Panc1 (cell line): ENCODE measurements around the gene MRPL41. TPM values are rescaled to one million over a fixed set of nuclear protein-coding genes. Genes with fewer than 3 reads are reported as not detected.

Experiments used
- ATAC-seq: fragments of 200-7000 bp; cut with Tn5 transposase; 2 replicates; pipeline ENCODE4 v1.9.1; 2020; ENCODE audit warnings: mild to moderate bottlenecking, moderate library complexity
- BruUV-seq: library from RNA; stranded (reverse); fragments of 400-500 nt; replicated peaks from 2 replicates; lab custom pipeline; 2021; lab: Mats Ljungman, UMichigan
- CTCF ChIA-PET: fragments of 300-600 bp; sonication (Branson Sonifier 250); formaldehyde crosslinking; loops from one replicate; lab custom pipeline; 2022; ENCODE audit warnings: antibody characterized with exemption; lab: Charles Lee
- POLR2A ChIA-PET: fragments of 300-600 bp; sonication (Branson Sonifier 250); formaldehyde crosslinking; loops from one replicate; lab custom pipeline; 2022; ENCODE audit warnings: antibody characterized with exemption; lab: Charles Lee
- DNase-seq: peaks from one replicate; pipeline ENCODE4 v3.0.0-alpha.2; 2010; ENCODE audit warnings: low read depth, low spot score
- H3K27ac ChIP-seq: 2 replicates; pipeline ENCODE4 v1.5.1; 2011; ENCODE audit warnings: mild to moderate bottlenecking, low read length, inconsistent platforms
- H3K27me3 ChIP-seq: fragments of 200-500 bp; sonication (Bioruptor generic); 2 replicates; pipeline ENCODE4 v1.6.0; 2014; ENCODE audit warnings: low read length, inconsistent platforms; ENCODE audit not compliant: control insufficient read depth, insufficient read depth
- H3K36me3 ChIP-seq: fragments of 200-500 bp; sonication (Bioruptor generic); 2 replicates; pipeline ENCODE4 v1.5.1; 2014; ENCODE audit warnings: inconsistent platforms, mild to moderate bottlenecking, low read length, moderate library complexity; ENCODE audit not compliant: control insufficient read depth, insufficient read depth
- H3K4me1 ChIP-seq: 2 replicates; pipeline ENCODE4 v1.5.1; 2011; ENCODE audit warnings: inconsistent platforms, mild to moderate bottlenecking, low read length, moderate library complexity; ENCODE audit not compliant: control insufficient read depth, insufficient read depth
- H3K4me3 ChIP-seq, 2 experiments: 2 replicates each; pipeline ENCODE4 v1.5.1; 2011 to 2012; ENCODE audit warnings: low read depth in 2 of 2, low read length in 2 of 2, mild to moderate bottlenecking in 2 of 2, inconsistent platforms in 1 of 2, moderate library complexity in 1 of 2
- H3K9me3 ChIP-seq: fragments of 200-500 bp; sonication (Bioruptor generic); 2 replicates; pipeline ENCODE4 v1.5.1; 2014; ENCODE audit warnings: low read depth, mild to moderate bottlenecking, inconsistent platforms, low read length, moderate library complexity; ENCODE audit not compliant: control insufficient read depth, insufficient read depth
- POLR2AphosphoS5 ChIP-seq: IDR thresholded peaks from 2 replicates; pipeline ENCODE4 v1.6.1; 2012; ENCODE audit warnings: mild to moderate bottlenecking, low read depth, low read length, moderate library complexity
- SIN3A ChIP-seq: IDR thresholded peaks from 2 replicates; pipeline ENCODE4 v1.6.1; 2012; ENCODE audit warnings: low read depth, mild to moderate bottlenecking, low read length, moderate library complexity, borderline replicate concordance; ENCODE audit not compliant: insufficient read depth
- TCF7L2 ChIP-seq: IDR thresholded peaks from 2 replicates; pipeline ENCODE4 v1.6.1; 2011; ENCODE audit warnings: mild to moderate bottlenecking, low read depth, low read length, inconsistent platforms
- in situ Hi-C: cut with HindIII; loops from 2 replicates; pipeline ENCODE4 v1.10.0; 2016; ENCODE audit warnings: low sequenced_read_pairs, low pct_unique_long_range_greater_than_20kb
- intact Hi-C: fragments of 100-400 bp; cut with micrococcal nuclease; formaldehyde crosslinking; loops from one replicate; pipeline ENCODE4 v1.10.0; 2022; ENCODE audit not compliant: unreplicated experiment
- total RNA-seq: library from RNA; stranded (reverse); gene quantifications from one replicate; pipeline ENCODE4 v1.2.1, GENCODE V29; 2021; ENCODE audit not compliant: unreplicated experiment
- TF ChIP-seq, protein P1 (sequence below), 2 experiments: IDR thresholded peaks; 2 replicates each; pipeline ENCODE4 v1.6.1; 2011 to 2012; ENCODE audit warnings: low read depth in 2 of 2, control low read depth in 1 of 2, low read length in 1 of 2, mild to moderate bottlenecking in 1 of 2, moderate library complexity in 1 of 2; ENCODE audit not compliant: insufficient read depth in 1 of 2
- TF ChIP-seq, protein P2 (sequence below): fragments of 450-650 bp; IDR thresholded peaks from 2 replicates; pipeline ENCODE4 v1.5.1; 2017; ENCODE audit warnings: mild to moderate bottlenecking

Gene MRPL41
- total RNA-seq, 1 experiment from 2014 or later = 86.4 TPM

- TF ChIP-seq, protein P1, sequence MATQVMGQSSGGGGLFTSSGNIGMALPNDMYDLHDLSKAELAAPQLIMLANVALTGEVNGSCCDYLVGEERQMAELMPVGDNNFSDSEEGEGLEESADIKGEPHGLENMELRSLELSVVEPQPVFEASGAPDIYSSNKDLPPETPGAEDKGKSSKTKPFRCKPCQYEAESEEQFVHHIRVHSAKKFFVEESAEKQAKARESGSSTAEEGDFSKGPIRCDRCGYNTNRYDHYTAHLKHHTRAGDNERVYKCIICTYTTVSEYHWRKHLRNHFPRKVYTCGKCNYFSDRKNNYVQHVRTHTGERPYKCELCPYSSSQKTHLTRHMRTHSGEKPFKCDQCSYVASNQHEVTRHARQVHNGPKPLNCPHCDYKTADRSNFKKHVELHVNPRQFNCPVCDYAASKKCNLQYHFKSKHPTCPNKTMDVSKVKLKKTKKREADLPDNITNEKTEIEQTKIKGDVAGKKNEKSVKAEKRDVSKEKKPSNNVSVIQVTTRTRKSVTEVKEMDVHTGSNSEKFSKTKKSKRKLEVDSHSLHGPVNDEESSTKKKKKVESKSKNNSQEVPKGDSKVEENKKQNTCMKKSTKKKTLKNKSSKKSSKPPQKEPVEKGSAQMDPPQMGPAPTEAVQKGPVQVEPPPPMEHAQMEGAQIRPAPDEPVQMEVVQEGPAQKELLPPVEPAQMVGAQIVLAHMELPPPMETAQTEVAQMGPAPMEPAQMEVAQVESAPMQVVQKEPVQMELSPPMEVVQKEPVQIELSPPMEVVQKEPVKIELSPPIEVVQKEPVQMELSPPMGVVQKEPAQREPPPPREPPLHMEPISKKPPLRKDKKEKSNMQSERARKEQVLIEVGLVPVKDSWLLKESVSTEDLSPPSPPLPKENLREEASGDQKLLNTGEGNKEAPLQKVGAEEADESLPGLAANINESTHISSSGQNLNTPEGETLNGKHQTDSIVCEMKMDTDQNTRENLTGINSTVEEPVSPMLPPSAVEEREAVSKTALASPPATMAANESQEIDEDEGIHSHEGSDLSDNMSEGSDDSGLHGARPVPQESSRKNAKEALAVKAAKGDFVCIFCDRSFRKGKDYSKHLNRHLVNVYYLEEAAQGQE (IDR thresholded peaks at IDR 0.05; ENCODE audit: insufficient read depth in 1 of 2, low read depth in 2 of 2, low read length in 1 of 2) = no peak
- TF ChIP-seq, protein P2, sequence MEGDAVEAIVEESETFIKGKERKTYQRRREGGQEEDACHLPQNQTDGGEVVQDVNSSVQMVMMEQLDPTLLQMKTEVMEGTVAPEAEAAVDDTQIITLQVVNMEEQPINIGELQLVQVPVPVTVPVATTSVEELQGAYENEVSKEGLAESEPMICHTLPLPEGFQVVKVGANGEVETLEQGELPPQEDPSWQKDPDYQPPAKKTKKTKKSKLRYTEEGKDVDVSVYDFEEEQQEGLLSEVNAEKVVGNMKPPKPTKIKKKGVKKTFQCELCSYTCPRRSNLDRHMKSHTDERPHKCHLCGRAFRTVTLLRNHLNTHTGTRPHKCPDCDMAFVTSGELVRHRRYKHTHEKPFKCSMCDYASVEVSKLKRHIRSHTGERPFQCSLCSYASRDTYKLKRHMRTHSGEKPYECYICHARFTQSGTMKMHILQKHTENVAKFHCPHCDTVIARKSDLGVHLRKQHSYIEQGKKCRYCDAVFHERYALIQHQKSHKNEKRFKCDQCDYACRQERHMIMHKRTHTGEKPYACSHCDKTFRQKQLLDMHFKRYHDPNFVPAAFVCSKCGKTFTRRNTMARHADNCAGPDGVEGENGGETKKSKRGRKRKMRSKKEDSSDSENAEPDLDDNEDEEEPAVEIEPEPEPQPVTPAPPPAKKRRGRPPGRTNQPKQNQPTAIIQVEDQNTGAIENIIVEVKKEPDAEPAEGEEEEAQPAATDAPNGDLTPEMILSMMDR = no peak
- H3K27me3 ChIP-seq = no peaks in the 10 kb centered on the region
- in situ Hi-C loops (no loop called here), intact Hi-C loops (no loop called here)
- ChIA-PET CTCF (interaction anchor here (0.6 kb wide), 1 partner anchor 9 kb away, joined by 6 read pairs; no protein-coding TSS in a partner anchor), POLR2A (no interaction called here)
- no peaks in the 10 kb centered on the region; the same call in 1 of the 2 replicates for H3K36me3 ChIP-seq
- H3K27ac ChIP-seq = no peak overlapping the region
- peaks cover 3% of the 10 kb centered on the region; the same call in 1 of the 2 replicates for H3K4me1 ChIP-seq
- no peak overlapping the region for H3K4me3 ChIP-seq
- BruUV-seq = no TSS peak
- no peaks in the 10 kb centered on the region for H3K9me3 ChIP-seq
- ATAC-seq (no peak), DNase-seq (no peak)
These were observed 36.6 kb downstream of the MRPL41 start for GRCh38 chr9:137588311-137588710.

DNA sequence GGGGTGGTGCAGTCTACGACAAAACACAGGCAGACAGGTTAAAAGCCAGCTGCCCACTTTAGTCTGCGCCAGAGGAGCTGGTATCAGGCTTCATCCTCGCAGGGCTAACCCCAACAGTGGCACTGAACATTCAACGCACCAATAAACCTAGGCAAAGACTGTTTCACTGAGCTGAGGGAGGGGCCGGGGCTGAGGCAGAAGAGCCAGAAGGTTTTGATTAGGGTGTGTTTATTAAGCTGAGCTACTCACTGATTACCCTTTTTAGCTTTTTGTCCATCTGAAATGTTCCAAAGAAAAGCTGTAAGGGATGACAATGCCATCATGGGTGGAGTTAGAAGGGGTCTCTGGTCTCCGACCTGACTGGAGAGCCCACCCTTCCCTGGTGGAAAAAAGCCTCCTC, 37.2 kb downstream of the MRPL41 start:
- in situ Hi-C loops (no loop called here), intact Hi-C loops (no loop called here)
- Histone ChIP-seq H3K4me3 (peak overlapping the region; percentile 57 to 63), H3K36me3 (no peaks in the 10 kb centered on the region; the same call in 1 of the 2 replicates), H3K9me3 (no peaks in the 10 kb centered on the region), H3K27me3 (no peaks in the 10 kb centered on the region), H3K4me1 (peaks cover 3% of the 10 kb centered on the region; the same call in 1 of the 2 replicates), H3K27ac (no peak overlapping the region)
- ChIA-PET CTCF (interaction anchor here (0.6 kb wide), 1 partner anchor 10 kb away, joined by 6 read pairs; no protein-coding TSS in a partner anchor), POLR2A (no interaction called here)
- TF ChIP-seq, protein P2 = no peak
- TF ChIP-seq POLR2AphosphoS5 = no peak
- no peak for TF ChIP-seq SIN3A
- TF ChIP-seq, protein P1 (IDR thresholded peaks at IDR 0.05; ENCODE audit: insufficient read depth in 1 of 2, low read depth in 2 of 2, low read length in 1 of 2) = no peak
- TF ChIP-seq TCF7L2 = no peak
- BruUV-seq = no TSS peak
- ATAC-seq (no peak), DNase-seq (no peak)
